HG02678 (cell line): ENCODE results near the gene DCAF15.

Experiments
- ATAC-seq: cut with Tn5 transposase; IDR thresholded peaks from one replicate; pipeline ENCODE4 v1.9.1; 2021; ENCODE audit warnings: mild to moderate bottlenecking, moderate library complexity; ENCODE audit not compliant: unreplicated experiment

The DCAF15 gene

DNA sequence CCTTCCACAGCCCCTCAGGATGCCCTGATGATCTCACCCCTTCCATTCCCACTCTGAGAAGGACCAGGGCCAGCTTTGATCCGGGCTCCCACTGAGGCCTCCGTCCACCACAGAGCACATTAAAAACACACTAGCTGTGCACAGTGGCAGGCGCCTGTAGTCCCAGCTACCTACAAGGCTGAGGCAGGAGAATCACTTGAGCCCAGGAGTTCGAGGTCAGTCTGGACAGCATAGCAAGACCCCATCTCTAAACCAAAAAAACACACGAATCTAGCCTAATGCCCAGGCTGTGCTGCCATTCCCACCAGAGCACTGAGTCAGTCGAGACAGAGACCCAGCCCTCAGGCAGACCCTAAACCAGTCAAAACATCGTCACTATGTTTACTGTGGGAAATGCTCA lies 39.7 kb downstream of the DCAF15 start:
- ATAC-seq, result no peak

DNA sequence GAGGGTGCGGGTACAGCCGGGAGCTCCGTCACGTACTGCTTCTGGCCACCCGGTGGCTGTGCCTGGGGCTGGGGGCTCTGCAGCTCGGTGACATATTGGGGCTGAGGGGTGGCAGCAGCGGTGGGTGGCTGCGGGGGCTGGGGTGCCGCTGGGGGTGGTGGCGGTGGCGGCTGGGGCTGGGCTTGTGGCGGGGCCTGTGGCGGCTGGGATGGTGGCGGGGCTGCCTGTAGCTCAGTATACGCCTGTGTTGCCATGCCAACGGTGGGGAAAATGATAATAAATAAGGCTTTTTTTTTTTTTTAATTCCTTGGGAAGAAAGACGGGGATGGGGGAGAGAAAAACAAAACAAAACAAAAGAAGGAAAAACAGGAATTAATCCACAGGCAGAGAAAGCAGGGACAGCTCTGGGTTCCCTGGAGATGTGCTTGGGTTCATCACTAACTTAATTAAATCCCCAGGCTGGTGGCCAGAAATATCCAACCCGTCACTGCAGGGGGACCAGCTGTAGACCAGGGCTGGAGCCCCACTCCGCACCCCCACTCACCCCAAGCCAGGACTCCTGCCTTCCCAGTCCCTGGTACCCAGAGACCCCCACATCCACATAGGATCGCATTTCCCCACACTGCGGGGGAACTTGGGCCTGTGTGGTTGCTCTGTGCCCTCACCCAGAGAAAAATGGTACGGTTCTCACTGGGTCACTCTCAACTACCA lies 41.4 kb downstream of the DCAF15 start:
- ATAC-seq, result no peak

DNA sequence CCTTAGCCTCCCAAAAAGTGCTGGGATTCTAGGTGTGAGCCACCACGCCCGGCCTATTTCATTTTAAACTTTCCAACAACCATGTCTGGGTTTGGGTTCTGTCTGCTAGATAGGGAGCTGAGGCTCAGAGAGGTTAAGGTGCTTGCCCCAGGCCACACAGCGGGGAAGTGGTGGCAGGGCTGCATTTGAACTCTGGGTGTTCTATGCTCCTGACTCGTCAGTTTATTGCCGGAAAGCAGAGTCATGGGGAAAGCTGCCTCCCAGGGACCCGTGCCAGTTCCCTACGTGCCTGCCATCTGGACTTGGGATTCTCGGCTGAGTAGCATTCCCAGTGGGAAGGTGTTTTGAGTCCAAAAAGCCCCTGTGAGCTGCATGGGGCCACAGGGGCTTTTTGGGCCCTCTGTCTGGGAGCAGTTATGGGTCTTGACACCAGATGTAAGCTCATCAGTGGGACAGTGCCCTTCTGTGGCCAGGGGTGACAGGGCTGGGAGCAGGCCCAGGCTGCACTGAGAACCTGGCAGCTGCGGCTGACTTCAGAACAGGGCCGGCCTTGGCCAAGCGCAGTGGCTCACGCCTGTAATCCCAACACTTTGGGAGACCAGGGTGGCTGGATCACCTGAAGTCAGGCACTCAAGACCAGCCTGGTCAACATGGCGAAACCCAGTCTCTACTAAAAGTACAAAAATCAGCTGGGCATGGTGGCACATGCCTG lies 42.9 kb downstream of the DCAF15 start:
- no peak for ATAC-seq

DNA sequence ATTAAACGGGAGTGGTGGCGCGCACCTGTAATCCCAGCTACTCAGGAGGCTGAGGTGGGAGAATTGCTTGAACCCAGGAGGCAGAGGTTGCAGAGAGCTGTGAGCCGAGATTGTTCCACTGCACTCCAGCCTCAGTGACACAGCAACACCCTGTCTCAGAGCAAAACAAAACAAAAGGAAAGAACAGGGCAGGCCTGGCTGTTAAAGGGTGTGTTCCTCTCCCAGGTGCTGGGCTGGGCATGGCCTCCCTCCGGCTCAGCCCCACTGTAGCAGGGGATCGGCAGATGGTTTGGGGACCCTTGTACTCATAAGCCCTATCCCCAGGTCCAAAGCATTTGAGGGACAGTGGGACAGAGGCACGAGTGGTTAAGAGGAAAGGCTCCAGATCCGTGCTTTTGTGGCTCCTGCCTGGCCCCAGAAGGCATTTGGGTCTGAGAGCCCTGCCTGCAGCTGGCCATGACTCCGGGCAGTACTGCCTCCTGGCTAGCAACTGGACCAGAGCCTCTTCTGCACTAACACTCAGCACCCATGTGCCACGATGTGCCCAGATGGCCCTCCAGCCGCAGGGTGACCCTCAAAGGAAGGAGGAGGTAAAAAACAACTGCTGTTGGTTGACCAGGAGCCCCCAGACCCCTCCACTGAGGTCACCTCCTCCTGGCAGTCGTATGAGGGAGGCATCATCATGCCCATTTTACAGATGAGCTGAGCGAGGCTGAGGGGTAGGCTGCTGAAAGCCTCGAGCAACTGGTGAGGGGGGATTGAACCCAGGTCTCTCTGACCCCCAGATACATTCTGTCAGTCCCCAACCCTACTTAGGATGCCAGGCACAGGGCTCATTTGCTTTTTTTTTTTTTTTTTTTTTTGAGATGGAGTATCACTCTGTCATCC lies 43.8 kb downstream of the DCAF15 start:
- no peak for ATAC-seq

DNA sequence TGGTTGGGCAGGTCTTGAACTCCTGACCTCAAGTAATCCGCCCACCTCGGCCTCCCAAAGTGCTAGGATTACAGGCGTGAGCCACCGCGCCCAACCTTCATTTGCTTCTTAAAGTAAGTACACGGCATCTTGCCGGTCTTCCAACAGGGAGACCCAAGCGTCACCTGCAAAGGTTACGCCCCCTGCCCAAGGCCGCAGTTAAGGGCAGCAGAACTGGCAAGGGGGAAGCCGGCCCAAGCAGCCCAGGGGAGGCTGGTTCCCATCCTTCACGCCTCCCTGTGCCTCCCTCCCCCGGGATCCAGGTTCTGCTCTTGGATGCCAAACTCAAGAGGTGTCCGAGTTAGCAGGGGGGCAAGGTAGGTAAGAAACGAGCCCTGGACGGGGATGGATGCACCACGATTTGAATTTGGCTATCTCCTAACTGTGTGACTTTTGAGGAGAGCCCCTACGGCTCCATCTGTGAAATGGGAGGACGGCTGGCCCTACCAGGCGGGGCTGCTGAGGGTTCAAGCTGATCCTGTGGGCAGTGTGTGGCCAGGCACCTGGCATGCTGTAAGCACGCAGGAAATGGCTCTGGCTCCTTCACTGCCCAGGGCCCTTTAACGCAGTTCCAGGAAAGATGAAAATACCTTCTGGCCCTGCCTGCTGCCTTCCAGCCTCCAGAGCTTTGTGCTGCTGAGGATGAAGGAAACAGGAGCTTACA lies 44.8 kb downstream of the DCAF15 start:
- no peak for ATAC-seq

DNA sequence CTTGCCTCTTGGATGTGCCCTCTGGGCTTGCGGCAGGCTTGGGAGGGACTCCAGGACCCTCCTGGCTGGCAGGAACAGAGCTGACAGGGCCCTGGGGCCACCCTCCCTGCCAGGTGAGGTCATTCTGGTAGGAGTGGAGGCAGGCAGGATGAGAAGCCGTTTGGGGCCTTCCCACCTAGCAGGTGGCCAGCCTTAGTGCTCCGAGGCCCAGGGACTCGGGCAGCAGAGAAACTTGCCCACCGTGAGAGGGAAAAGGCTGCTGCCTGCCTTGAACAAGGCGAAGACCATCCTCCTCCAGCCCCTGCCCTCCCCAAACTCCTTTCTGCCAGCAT lies 45.3 kb downstream of the DCAF15 start:
- no peak for ATAC-seq

DNA sequence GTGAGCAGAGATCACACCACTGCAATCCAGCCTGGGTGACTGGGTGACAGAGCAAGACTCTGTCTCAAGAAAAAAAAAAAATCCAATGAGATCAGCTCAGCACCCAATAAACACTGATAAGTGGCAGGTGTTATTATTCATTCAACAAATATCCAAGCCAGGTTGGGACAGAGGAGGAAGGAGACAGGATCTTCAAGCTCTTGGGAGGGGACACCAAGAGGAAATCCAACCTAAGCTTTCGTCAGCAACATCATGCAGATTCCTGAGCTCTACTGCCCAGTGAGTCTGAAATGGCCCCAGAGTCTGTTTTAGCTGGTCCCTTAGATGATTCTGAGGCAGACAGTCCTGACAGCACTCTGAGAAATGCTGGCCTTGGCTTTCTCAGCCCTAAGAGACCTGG lies 46.1 kb downstream of the DCAF15 start:
- ATAC-seq, result no peak

DNA sequence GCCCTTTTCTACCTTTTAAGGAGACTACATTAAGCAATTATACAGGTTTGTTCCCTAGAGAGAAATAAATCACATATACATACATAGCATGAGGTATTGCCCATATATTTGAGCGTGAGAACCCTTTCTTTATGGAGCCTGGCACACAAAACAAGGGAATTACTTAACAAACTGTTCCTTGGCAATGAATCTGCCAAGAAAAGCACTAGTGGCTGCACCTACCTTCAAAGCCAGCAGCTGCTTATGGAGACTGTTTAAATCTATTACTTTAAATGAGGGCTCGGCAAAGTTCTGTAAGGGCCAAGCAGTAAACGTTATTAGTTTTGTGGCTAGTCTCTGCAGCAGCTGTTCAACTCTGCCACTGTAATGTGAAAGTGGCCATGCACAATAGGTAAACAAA lies 46.8 kb downstream of the DCAF15 start:
- no peak for ATAC-seq

DNA sequence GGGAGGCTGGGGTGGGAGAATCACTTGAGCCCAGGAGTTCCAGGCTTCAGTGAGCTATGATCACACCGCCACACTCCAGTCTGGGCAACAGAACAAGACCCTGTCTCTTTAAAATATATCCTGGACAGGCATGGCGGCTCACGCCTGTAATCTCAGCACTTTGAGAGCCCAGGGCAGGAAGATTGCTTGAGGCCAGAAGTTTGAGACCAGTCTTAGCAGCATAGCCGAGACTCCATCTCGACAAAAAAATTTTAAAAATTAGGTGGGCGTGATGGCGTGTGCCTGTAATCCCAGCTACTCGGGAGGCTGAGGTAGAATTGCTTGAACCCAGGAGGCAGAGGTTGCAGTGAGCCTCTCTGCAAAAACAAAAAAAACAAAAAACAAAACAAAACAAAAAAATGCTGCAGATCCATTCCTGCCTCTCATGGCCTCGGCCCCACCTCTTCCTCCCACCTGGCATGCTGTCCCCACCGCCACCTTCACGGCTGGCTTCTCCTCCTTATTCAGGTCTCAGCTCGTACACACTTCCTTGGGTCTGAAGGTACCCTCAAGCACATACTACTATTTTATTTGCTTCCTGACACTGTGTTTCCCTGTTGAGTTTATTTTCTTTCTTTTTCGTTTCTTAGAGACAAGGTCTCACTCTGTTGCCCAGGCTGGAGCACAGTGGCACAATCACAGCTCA lies 48.5 kb downstream of the DCAF15 start:
- ATAC-seq, result no peak

DNA sequence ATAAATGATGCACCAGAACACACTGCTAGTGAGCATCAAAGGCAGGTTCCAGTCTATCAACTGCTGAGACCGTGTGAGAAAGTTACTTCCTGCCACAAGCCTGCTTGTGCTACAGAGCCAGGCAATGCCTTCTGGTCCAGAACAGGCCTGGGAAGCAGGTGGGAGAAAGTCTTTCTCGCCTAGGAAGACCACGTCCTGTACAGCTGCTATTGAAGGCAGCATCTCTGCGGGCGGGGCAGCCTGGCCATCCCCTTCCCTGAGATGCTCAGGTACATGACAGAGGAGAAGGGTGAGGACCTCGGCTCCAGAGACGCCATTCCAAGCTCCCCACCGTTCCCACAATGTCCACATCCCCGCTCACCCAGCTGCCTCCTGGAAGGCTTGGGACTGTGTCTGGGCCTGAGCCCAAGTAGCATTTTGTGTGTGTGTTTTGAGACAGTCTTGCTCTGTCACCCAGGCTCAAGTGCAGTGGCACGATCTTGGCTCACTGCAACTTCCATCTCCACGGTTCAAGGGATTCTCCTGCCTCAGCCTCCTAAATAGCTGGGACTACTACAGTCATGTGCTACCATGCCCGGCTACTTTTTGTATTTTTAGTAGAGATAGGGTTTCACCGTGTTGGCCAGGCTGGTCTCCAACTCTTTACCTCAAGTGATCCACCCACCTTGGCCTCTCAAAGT lies 50.4 kb downstream of the DCAF15 start:
- ATAC-seq, result no peak

DNA sequence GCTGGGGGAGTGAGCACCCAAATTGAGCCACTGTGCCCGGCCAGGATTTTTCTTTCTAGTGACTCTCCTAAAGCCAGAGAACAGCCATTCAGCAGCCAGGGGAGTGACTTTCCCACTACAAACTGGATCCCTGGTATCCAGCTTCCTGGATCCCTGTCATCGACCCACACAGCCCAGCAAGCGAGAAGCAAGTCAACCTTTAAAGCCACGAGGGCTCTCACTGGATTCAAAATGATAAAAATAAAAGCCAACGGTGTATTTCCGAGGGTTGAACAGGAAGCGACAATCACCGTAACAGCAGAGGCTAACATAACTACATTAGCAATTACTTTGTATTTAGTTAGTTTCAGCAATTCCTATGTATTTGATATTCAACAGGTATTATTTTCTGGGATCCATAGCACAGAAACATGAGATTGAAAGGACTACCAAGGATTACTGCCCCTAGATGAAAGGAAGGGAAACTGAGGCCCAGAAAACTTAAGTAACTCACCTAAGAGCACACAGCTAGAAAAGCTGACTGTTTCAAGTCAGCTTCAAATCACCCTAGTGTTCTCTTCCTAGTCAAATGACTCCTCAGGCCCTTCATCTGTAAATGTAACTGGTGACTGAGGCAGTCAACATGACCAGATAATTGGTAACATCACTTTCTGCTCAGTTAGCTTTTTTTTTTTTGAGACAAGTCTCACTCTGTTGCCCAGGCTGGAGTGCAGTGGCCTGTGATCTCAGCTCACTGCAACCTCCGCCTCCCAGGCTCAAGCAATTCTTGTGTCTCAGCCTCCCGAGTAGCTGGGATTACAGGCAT lies 51.1 kb downstream of the DCAF15 start:
- ATAC-seq, result no peak

DNA sequence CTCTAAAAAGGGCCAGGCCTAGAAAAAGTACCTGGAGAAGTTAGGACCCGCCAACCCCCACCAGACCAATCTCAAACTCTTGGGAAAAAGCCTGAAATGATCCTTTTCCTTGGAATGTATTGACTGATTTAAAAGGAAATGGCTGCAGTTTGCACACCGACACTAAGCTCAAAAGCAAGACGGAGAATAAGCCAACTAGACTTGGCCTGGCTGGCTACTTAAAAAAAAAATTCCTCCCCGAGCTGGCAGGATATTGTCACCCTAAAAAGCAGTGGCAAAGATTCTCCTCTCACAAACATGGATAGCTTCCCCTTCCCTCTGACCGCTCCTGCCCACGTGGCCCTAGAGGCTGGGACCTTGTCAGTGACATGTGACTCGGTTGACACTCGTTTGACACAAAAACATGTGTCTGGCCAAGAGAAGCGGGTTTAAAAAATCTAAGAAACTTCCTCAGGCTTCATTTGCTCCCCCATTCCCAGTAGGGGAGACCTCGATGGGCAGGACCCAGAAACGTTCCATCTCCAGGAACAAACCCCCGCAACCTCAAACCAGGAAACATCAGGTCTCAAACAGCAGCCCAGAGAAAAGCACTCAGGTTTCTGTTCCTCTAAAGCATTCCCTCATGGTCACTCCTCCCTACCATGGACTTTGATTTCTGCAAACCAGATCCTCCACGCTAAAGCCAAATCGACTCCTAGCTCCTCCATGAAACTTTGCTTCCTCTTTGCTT lies 52.5 kb downstream of the DCAF15 start:
- no peak for ATAC-seq

DNA sequence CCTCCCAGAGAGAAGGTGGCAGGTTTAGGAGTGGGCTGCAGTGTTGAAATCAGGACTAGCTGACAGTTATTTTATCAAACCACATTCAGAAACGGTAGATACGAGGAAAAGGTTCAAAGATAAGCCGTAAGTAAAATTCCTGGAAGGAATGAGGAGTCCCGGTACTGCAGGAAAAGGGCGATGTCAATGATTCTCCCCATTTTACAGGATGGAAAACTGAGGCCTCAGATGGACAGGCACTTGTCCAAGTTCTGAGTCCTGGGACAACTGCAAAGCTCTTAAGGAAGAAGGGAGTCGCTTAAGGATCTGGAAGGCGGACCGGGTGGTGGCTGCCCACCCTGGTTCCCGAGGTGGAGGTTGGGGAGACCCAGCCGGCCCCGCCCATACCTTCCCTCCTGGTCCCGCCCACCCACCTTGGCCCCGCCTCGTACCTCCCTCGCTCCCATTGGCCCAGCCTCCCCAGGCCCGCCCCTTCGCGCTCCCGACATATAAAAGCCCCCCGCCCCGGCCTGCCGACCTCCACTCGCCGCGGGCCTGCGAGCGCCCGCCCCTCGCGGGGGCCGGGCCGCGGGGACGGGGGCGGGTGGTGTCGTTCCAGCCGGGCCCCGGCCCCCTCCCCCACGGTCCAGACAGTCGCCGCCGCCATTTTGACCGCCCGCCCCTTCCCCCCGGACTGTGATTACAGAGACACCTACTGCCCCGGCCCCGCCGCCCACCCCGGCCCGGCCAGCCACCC lies 53.2 kb downstream of the DCAF15 start:
- ATAC-seq, result peak; percentile 41

DNA sequence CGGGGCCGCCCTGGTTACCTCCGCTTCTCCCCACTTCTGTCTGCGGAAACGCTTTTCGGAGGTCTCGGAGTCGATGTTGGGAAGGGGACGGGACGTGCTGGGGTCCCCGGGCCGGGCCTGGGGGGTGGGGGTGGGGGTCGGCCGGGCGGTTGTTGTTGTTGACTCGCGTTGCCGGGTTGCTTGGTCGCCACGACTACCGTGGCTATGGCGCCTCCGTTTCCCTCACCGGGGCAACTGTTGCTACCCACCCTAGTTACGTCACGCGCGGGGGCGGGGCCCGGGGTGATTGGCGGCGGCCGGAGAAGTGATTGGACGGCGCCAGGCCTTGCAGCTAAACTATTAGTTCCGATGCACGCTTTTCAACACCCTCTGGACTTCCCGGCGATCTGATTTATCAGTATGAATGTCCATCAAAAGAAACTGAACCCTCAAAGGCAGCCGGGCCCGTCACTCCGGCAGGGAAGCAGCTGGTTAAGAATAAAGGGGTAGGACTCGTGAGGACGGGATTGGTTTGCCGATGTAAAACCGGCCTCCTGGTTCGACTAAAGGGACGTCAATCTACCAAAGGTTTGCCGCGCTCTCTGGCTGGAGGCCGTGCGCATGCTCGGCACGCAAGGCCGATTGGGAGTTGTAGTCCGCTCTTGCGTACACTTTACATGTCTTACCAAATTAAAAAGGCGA lies 53.9 kb downstream of the DCAF15 start, which contains the start of gene RFX1:
RFX1 (minus strand) TSS at position 236 of the 681 bp plus-strand sequence. CDS start 12,477 bp downstream, outside the sequence.
- peak; percentile 79 for ATAC-seq

DNA sequence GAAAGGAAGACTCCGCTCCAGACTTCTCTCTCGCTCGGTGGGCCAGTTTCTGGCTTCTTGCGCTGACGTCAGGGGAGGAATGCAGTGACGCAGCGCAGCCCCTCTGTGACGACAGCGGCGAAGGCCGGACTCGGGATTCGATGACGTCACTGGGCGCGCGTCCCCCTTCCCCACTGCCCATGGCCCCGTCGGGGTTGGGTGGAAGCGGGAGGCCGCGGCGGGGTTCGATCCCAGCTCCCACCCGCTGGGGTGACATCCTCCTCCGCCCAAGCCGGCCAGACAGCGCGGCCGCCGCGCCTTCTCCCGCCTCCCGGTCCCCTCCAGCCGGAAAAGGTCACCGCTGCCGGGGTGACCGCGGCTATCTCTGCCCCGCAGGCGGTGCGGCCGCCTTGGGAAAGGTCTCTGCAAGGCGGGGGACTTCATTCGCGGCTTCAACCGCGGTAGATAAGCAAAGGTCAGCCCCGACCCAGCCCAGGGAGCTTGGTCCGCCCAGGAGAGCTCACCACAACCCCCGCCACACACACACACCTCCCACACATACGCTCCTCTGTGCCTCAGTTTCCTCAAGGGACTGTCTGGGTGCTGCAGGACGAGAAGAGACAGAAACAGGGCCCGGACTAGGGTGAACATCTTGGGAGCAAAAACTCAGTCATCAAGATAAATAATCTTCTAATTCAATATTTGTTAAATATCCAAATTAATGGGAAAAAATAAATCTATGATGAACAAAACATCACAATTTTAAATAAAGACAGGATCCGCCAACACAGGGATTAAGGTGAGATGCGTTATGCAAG lies 54.7 kb downstream of the DCAF15 start:
- ATAC-seq, result peak; percentile 34
